Endodermal cell (in vitro differentiated cells): ENCODE data around the gene LONP2. TPM values are rescaled to one million over a fixed set of nuclear protein-coding genes. Genes with fewer than 3 reads are reported as not detected.

ENCODE experiments used
- DNase-seq: peaks from one replicate; pipeline ENCODE4 v3.0.0-alpha.2; 2017
- H3K27ac ChIP-seq: 2 replicates; pipeline ENCODE4 v1.5.1; 2013; ENCODE audit warnings: mild to moderate bottlenecking, low read depth, low read length, moderate library complexity
- H3K27me3 ChIP-seq: 2 replicates; pipeline ENCODE4 v1.6.1; 2013; ENCODE audit warnings: mild to moderate bottlenecking, low read length, moderate library complexity; ENCODE audit not compliant: insufficient read depth, control insufficient read depth, poor library complexity, severe bottlenecking
- H3K36me3 ChIP-seq: 2 replicates; pipeline ENCODE4 v1.7.0; 2013; ENCODE audit warnings: mild to moderate bottlenecking, low read length, moderate library complexity; ENCODE audit not compliant: control insufficient read depth, insufficient read depth
- H3K4me1 ChIP-seq: one replicate; pipeline ENCODE4 v1.7.0; 2013; ENCODE audit warnings: low read length; ENCODE audit not compliant: control insufficient read depth, insufficient read depth
- H3K4me3 ChIP-seq: 2 replicates; pipeline ENCODE4 v1.5.1; 2013; ENCODE audit warnings: mild to moderate bottlenecking, low read length, moderate library complexity
- H3K9ac ChIP-seq: 2 replicates; pipeline ENCODE4 v1.6.1; 2013; ENCODE audit warnings: mild to moderate bottlenecking, low read length, moderate library complexity; ENCODE audit not compliant: poor library complexity, severe bottlenecking; ENCODE audit errors: extremely low read depth
- H3K9me3 ChIP-seq: 2 replicates; pipeline ENCODE4 v1.6.1; 2013; ENCODE audit warnings: mild to moderate bottlenecking, low read length, moderate library complexity; ENCODE audit not compliant: control insufficient read depth
- H3K27ac Mint-ChIP-seq: 2 replicates; pipeline ENCODE4 v1.8.0; 2020; ENCODE audit warnings: mixed read lengths
- H3K27me3 Mint-ChIP-seq: 2 replicates; pipeline ENCODE4 v1.8.0; 2021; ENCODE audit warnings: mild to moderate bottlenecking, mixed read lengths; ENCODE audit not compliant: insufficient read depth
- H3K36me3 Mint-ChIP-seq: 2 replicates; pipeline ENCODE4 v1.8.0; 2020; ENCODE audit warnings: low read depth, mixed read lengths
- H3K4me1 Mint-ChIP-seq: 2 replicates; pipeline ENCODE4 v1.8.0; 2020; ENCODE audit warnings: mixed read lengths
- H3K4me3 Mint-ChIP-seq: 2 replicates; pipeline ENCODE4 v1.8.0; 2020; ENCODE audit warnings: mild to moderate bottlenecking, moderate library complexity, mixed read lengths
- H3K9me3 Mint-ChIP-seq: 2 replicates; pipeline ENCODE4 v1.8.0; 2020; ENCODE audit warnings: mild to moderate bottlenecking, mixed read lengths
- CTCF ChIP-seq: fragments of 200-600 bp; sonication (generic); conservative IDR thresholded peaks from 2 replicates; pipeline ENCODE4 v1.5.0; 2021; ENCODE audit warnings: antibody characterized with exemption, mild to moderate bottlenecking
- WGBS, 2 experiments: methylation state at CpG; one replicate each; pipeline versions ENCODE4 v1.1.5 to v1.1.7; 2013; ENCODE audit warnings: missing lambda C conversion rate in 2 of 2, mixed read lengths in 1 of 2; ENCODE audit not compliant: insufficient coverage in 1 of 2, insufficient read length in 1 of 2; 5-methylcytosine and 5-hydroxymethylcytosine counted together
- total RNA-seq, 2 donors: library from RNA; stranded (reverse); fragmentation: NEBNext Ultra II Directional in 1 of 2; extraction: Animal tissue kit (Norgen Biotek cat#: 25700) in 1 of 2; gene quantifications; 2 replicates in 1 of 2; 3 replicates in 1 of 2; pipeline ENCODE4 v1.2.1, GENCODE V29; 2021

The LONP2 gene
- total RNA-seq, 2 donors from 2014 or later = 33.2 to 33.6 TPM

- H3K4me3 Mint-ChIP-seq = no peak overlapping the region
- no peak for TF ChIP-seq CTCF
Observed at GRCh38 chr16:48280546-48280945, 36.4 kb downstream of the LONP2 start.

GRCh38 chr16:48282636-48283263, 38.6 kb downstream of the LONP2 start:
- Mint-ChIP-seq H3K27ac (no peak overlapping the region), H3K9me3 (peaks cover 23% of the 10 kb centered on the region), H3K27me3 (no peaks in the 10 kb centered on the region), H3K36me3 (peaks cover 45% of the 10 kb centered on the region), H3K4me1 (peaks cover 3% of the 10 kb centered on the region), H3K4me3 (no peak overlapping the region)
- Histone ChIP-seq H3K9ac (no peak overlapping the region), H3K27me3 (no peaks in the 10 kb centered on the region), H3K4me1 (no peaks in the 10 kb centered on the region), H3K9me3 (peaks cover 35% of the 10 kb centered on the region), H3K36me3 (peaks cover 64% of the 10 kb centered on the region), H3K27ac (no peak overlapping the region), H3K4me3 (no peak overlapping the region)
- DNase-seq = no peak
- 97 to 100% methylated on average over 1 to 2 of the region's 2 CpGs for WGBS, 2 experiments
- no peak for TF ChIP-seq CTCF

More at GRCh38 chr16:48280546-48280945, 36.4 kb downstream of the LONP2 start:
- WGBS, 2 experiments = 94 to 98% methylated on average over 2 of the region's 2 CpGs
- peaks cover 10% of the 10 kb centered on the region for H3K4me1 Mint-ChIP-seq
- no peaks in the 10 kb centered on the region for H3K27me3 Mint-ChIP-seq
- no peaks in the 10 kb centered on the region for H3K4me1 ChIP-seq
- peaks cover 58% of the 10 kb centered on the region for H3K36me3 ChIP-seq
- peaks cover 2% of the 10 kb centered on the region for H3K9me3 Mint-ChIP-seq
- H3K36me3 Mint-ChIP-seq = peaks cover 31% of the 10 kb centered on the region
- no peak overlapping the region for H3K4me3 ChIP-seq
- no peak overlapping the region for H3K27ac ChIP-seq
- peaks cover 13% of the 10 kb centered on the region for H3K9me3 ChIP-seq
- no peaks in the 10 kb centered on the region for H3K27me3 ChIP-seq
- DNase-seq = no peak
- H3K27ac Mint-ChIP-seq = no peak overlapping the region
- H3K9ac ChIP-seq = no peak overlapping the region

GRCh38 chr16:48284772-48285409, 40.8 kb downstream of the LONP2 start:
- Histone ChIP-seq H3K9me3 (peaks cover 36% of the 10 kb centered on the region), H3K36me3 (peaks cover 60% of the 10 kb centered on the region)
- no peak overlapping the region for H3K27ac Mint-ChIP-seq

More at GRCh38 chr16:48284772-48285409, 40.8 kb downstream of the LONP2 start:
- Histone ChIP-seq H3K4me1 (no peaks in the 10 kb centered on the region), H3K27me3 (no peaks in the 10 kb centered on the region), H3K9ac (no peak overlapping the region), H3K27ac (no peak overlapping the region), H3K4me3 (no peak overlapping the region)
- no peak for DNase-seq
- Mint-ChIP-seq H3K4me1 (peaks cover 8% of the 10 kb centered on the region), H3K4me3 (no peak overlapping the region), H3K9me3 (peaks cover 25% of the 10 kb centered on the region), H3K27me3 (no peaks in the 10 kb centered on the region), H3K36me3 (peaks cover 47% of the 10 kb centered on the region)
- no peak for TF ChIP-seq CTCF
- WGBS, 2 experiments = 93 to 94% methylated on average over 3 to 4 of the region's 4 CpGs
